GM21825 (cell line): ENCODE results near the gene DPP3.
"Not testable (repeated sequence)": the region's sequence is repeated elsewhere in the genome, so short reads cannot be mapped to it uniquely, and the experiment has no call there.

ENCODE experiments used
- ATAC-seq: cut with Tn5 transposase; IDR thresholded peaks from one replicate; pipeline ENCODE4 v1.9.1; 2021; ENCODE audit warnings: mild to moderate bottlenecking, moderate library complexity; ENCODE audit not compliant: unreplicated experiment

DPP3 gene

GRCh38 chr11:66462911-66463310 lies 17.3 kb upstream of the DPP3 start:
- ATAC-seq, result no peak

DNA sequence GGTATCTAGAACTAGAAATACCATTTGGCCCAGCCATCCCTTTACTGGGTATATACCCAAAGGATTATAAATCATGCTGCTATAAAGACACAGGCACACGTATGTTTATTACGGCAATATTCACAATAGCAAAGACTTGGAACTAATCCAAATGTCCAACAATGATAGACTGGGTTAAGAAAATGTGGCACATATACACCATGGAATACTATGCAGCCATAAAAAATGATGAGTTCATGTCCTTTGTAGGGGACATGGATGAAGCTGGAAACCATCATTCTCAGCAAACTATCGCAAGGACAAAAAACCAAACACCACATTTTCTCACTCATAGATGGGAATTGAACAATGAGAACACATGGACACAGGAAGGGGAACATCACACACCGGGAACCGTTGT lies 16.1 kb upstream of the DPP3 start:
- not testable (repeated sequence) for ATAC-seq

DNA sequence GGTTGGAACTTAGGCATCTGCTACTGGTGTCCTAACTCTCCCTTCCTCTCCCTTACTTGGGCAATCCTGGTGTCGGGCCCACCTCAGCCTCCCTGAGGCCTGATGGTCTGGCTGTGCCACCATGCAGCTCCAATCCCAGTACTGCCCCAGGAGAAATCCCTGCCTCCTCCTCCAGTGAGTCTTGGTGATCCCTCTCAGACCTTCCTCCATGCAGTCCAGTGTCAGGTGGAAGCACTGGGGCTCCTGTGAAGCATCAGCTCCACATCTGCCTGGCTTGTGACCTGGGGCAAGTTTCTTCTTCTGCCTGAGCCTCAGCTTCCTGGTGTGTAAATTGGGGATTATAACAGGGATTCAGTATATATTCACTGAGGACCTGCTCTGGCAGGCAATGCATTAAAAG lies 15.3 kb upstream of the DPP3 start:
- ATAC-seq, result no peak

DNA sequence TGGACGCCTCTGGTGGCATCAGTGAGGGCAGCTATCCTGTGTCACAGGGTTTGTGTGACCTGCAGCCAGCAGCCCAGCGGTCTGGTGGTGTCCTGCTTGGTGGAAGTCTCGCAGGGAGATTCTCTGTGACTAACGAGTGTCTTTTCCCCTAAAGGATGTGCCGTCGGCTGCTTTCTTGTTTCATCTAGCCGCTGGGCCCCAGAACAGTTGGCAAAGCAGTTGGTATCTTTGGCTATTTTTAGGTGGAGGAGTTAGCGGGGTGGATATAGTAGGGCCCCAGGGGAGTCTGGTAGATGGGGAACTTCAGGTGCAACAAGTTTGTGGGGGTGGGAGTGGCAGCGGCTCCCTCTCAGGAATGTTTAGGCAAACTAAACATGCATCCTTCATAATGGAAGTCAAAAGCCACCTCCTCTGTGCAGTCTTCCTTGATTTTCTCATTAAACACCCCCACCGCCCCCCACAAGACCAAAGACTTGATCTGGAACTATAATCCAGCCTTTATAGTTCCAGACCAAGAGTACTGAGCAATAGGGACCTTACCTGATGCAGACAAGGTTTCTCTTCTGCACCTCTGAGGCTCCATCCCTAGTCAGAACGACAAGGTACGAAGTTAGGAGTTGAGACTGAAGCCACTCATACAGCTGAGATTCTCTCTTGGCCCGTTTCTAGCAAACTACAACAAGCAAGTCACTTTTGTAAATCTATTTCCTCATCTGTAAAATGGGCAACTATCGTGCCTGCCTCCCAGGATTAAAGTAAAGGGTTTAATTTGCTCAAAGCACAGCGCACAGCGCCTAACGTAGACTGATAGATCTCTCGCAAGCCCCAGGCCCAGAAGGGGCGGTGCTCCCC lies 14.6 kb upstream of the DPP3 start:
- ATAC-seq, result no peak

- ATAC-seq, result peak; percentile 83
These were observed 13.8 kb upstream of the DPP3 start, which contains the start of gene PELI3 for GRCh38 chr11:66466225-66467033. Gene PELI3, plus strand, starts transcription at chr11:66466905. Its CDS starts 1,224 bp downstream, at chr11:66468129.

DNA sequence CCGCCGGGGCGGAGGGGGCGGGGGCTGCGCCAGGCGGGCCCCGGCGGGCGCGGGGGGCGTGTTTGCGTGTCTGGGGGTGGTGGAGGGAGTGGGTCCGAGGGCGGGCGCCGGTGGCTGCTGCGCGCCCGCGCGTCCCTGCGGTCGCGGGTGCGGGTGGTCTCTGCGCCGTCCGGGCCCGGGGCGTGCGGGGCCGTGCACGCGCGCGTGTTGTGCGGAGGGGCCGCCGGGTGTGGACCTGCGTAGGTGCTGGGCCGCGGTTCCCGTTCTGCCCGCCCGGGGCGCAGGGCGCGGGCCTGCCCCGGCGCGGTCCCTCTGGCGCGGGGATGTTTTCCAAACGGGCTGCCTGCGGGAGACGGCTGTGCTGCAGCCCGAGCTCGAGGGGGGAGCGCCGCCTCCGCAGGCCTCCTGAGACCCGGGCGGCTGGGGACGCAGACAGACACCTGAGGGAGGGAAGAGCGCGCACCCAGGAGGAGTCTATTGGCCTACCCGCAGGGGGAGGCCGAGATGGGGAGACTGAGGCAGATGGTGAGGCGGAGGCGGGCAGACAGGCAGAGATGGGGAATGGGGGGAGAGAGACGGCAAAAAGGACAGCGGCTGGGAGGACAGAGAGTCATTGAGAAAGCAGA lies 13.1 kb upstream of the DPP3 start:
- peak; percentile 28 for ATAC-seq

- ATAC-seq, result no peak
These were observed 12.5 kb upstream of the DPP3 start for GRCh38 chr11:66467756-66468155.

GRCh38 chr11:66468691-66469090 lies 11.5 kb upstream of the DPP3 start:
- ATAC-seq, result no peak

GRCh38 chr11:66469441-66469840 lies 10.8 kb upstream of the DPP3 start:
- no peak for ATAC-seq

DNA sequence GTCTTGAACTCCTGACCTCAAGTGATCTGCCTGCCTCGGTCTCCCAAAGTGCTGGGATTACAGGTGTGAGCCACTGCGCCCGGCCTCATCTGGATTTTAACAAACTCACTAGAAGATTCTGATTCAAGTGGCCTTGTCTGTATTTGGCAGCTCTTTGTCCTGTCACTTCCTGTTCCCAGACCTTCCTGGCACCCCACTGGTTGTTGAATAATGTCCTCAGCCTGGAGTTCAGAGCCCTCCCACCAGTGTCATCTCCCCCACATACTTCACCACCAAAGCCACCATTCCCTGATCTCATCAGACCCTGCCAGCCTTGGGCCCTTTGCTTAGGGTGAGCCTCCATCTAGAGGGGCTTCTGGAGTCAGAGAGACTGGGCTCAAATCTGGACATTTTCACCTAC lies 10.2 kb upstream of the DPP3 start:
- ATAC-seq, result no peak

GRCh38 chr11:66471142-66471541 lies 9.1 kb upstream of the DPP3 start:
- no peak for ATAC-seq

DNA sequence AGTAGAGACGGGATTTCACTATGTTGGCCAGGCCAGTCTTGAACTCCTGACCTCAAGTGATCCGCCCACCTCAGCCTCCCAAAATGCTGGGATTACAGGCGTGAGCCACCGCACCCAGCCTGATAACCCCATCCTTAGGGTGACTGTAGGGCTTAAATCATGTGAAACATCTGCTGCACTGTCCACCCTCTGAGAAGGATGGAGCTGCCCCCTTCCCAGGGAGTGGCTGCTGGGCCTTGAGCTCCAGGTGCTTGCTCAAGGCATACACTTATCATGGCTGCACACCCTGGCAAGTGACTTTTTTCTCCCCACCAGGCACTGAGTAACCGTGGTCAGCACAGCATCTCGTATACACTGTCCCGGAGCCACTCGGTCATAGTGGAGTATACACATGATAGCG lies 8.2 kb upstream of the DPP3 start:
- ATAC-seq, result no peak

DNA sequence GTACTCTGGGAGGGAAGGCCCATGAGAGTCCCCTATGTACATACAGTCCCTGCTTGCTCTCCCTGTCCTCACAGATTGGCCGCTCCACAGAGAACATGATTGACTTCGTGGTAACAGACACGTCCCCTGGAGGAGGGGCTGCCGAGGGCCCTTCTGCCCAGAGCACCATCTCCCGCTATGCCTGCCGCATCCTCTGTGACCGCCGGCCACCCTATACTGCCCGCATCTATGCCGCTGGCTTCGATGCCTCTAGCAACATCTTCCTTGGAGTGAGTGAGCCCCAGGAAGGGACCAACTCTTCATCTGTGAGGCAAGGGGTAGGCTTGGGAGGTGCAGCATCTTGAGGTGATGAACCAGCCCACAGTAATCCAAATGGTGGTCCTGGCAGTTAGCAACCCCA lies 7.1 kb upstream of the DPP3 start:
- ATAC-seq, result no peak

DNA sequence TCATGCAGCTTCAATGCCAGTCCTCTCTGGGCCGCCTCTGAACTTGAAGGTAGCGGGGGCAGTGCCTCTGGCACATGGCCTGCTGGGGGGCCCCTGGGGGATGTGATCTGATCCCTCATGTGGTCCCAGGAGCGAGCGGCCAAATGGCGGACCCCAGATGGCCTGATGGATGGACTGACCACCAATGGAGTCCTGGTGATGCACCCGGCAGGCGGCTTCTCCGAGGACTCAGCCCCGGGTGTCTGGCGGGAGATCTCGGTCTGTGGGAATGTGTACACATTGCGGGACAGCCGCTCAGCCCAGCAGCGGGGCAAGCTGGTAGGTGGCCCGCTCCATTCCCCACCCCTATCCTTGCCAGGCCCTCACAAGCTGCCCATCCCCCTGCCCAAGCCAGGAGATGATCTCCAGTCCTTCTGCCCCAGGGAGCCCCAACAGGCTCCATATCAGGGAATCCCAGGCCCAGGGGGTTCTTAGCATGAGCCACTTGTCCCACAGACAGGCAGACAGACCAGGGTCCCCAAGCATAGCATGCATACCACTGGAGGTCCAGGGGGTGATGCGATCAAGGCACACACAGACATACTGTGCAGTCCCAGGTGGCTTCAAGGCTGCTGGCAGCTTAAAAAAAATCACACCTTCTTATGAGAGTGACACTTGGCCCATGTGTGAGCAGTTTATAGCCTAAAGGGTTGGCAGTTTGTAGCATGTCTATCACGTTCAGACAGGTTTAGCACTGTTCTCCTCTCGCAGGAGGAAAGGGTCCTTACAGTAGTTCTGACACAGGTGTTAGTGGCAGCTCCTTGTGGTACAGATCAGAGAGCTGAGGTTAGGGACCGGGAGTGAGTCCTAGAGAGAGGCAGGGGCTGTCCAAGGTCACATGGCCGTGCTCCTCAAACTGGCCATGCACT lies 6.4 kb upstream of the DPP3 start:
- ATAC-seq, result no peak

DNA sequence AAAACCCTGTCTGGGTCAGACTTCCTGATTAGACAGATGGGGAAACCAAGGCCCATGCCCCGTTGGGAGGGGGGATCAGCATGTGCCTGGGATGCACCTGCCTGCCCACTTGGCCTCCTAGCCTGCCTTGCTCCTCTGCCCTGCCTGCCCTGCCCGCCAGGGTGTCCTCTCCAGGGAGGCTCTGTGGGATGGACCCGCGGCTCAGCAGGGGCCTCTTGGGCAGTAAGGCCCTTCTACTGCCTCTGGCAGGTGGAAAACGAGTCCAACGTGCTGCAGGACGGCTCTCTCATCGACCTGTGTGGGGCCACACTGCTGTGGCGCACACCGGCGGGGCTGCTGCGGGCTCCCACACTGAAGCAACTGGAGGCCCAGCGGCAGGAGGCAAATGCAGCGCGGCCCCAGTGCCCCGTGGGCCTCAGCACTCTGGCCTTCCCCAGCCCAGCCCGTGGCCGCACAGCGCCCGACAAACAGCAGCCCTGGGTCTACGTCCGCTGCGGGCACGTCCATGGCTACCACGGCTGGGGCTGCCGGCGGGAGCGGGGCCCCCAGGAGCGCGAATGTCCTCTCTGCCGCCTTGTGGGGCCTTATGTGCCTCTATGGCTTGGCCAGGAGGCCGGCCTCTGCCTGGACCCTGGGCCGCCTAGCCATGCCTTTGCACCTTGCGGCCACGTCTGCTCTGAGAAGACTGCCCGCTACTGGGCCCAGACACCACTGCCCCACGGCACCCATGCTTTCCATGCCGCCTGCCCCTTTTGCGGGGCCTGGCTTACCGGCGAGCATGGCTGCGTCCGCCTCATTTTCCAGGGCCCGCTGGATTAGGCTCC lies 4.7 kb upstream of the DPP3 start:
- no peak for ATAC-seq

- no peak for ATAC-seq
These were observed 3.9 kb upstream of the DPP3 start for GRCh38 chr11:66476173-66476840.

GRCh38 chr11:66476841-66477251 lies 3.4 kb upstream of the DPP3 start:
- ATAC-seq, result no peak

- no peak for ATAC-seq
These were observed 2.7 kb upstream of the DPP3 start for GRCh38 chr11:66477263-66478201.
